ENCODE results near the gene GTF3C4.
"Not testable (repeated sequence)": the region's sequence is repeated elsewhere in the genome, so short reads cannot be mapped to it uniquely, and the experiment has no call there.

Gene GTF3C4

DNA sequence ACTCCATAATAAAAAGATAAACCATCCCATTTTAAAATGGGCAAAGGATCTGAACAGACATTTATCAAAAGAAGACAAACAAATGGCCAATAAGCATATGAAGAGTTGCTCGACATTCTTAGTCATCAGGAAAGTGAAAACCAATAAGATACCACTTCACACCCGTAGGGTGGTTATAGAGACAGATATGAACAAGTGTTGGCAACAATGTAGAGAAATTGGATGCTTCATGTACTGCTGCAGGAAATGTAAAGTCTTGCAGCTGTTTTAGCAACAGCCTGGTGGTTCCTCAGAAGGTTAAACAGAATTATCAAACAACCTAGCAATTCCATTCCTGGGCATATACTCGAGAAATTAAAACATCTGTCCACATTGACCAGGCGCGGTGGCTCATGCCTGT is 42.5 kb downstream of the GTF3C4 start:
- TF ChIP-seq, protein P1, sequence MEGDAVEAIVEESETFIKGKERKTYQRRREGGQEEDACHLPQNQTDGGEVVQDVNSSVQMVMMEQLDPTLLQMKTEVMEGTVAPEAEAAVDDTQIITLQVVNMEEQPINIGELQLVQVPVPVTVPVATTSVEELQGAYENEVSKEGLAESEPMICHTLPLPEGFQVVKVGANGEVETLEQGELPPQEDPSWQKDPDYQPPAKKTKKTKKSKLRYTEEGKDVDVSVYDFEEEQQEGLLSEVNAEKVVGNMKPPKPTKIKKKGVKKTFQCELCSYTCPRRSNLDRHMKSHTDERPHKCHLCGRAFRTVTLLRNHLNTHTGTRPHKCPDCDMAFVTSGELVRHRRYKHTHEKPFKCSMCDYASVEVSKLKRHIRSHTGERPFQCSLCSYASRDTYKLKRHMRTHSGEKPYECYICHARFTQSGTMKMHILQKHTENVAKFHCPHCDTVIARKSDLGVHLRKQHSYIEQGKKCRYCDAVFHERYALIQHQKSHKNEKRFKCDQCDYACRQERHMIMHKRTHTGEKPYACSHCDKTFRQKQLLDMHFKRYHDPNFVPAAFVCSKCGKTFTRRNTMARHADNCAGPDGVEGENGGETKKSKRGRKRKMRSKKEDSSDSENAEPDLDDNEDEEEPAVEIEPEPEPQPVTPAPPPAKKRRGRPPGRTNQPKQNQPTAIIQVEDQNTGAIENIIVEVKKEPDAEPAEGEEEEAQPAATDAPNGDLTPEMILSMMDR (IDR thresholded peaks at IDR 0.05; ENCODE audit: low read depth, low read length): no peak
- H3K36me3 ChIP-seq: no peaks in the 10 kb centered on the region
- no peak for DNase-seq
- no peaks in the 10 kb centered on the region for H3K27me3 ChIP-seq (ENCODE audit: insufficient read depth, low read depth, severe bottlenecking)
- no peak overlapping the region for H3K4me3 ChIP-seq (ENCODE audit: low read depth, low read length)
- peaks cover 3% of the 10 kb centered on the region for H3K9me3 ChIP-seq (ENCODE audit: severe bottlenecking)
- H3K27ac ChIP-seq: no peak overlapping the region

DNA sequence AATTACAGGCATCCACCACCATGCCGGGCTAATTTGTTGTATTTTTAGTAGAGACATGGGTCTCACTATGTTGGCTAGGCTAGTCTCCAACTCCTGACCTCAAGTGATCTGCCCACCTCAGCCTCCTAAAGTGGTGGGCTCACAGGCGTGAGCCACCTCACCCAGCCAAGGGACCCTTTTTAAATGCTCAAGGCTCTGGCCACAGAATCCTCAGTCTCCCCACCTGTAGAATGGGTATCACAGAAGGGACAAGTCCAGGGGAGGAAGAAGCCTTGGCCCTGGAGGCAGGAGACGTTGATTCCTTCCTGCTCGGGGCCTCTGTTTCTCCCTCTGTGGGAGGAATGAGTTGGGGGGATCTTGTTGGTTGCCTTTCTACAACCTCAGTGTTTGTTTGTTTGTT is 45.7 kb downstream of the GTF3C4 start:
- Histone ChIP-seq H3K4me3 (ENCODE audit: low read depth, low read length) (no peak overlapping the region), H3K27ac (no peak overlapping the region), H3K36me3 (no peaks in the 10 kb centered on the region), H3K9me3 (ENCODE audit: severe bottlenecking) (peaks cover 3% of the 10 kb centered on the region), H3K27me3 (ENCODE audit: insufficient read depth, low read depth, severe bottlenecking) (no peaks in the 10 kb centered on the region)
- no peak for DNase-seq
- TF ChIP-seq, protein P1 (IDR thresholded peaks at IDR 0.05; ENCODE audit: low read depth, low read length): no peak

DNA sequence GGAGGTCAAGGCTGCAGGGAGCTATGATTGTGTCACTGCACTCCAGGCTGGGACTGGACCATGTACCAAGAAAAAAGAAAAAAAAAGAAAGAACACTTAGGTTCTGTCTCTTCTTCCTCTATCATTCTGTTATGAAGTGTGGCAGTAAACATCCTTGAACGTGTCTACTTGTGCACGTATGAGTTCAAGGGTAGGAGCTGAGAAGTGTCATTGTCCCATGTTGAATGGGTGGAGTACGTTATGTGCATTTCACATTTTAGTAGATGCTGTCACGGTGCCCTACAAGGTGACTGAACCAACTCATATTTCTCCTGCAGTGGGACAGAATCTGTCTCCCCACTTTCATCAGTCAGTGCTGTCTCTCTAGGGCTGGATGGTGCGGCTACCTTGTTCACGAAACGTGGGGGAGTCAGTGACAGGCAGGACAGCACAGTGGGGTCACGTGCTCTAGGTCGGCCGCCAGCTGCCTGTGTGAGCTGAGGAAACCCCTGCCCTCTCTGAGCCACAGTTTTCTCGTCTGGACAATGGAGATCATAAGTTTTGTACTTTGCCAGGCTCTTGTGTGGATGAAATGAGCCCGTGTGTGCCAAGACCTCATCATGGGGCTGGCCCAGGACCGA is 47.2 kb downstream of the GTF3C4 start:
- H3K27ac ChIP-seq: no peak overlapping the region
- H3K36me3 ChIP-seq: no peaks in the 10 kb centered on the region
- no peaks in the 10 kb centered on the region for H3K9me3 ChIP-seq (ENCODE audit: severe bottlenecking)
- no peak for DNase-seq
- TF ChIP-seq, protein P1 (IDR thresholded peaks at IDR 0.05; ENCODE audit: low read depth, low read length): no peak
- H3K4me3 ChIP-seq (ENCODE audit: low read depth, low read length): no peak overlapping the region
- no peaks in the 10 kb centered on the region for H3K27me3 ChIP-seq (ENCODE audit: insufficient read depth, low read depth, severe bottlenecking)

DNA sequence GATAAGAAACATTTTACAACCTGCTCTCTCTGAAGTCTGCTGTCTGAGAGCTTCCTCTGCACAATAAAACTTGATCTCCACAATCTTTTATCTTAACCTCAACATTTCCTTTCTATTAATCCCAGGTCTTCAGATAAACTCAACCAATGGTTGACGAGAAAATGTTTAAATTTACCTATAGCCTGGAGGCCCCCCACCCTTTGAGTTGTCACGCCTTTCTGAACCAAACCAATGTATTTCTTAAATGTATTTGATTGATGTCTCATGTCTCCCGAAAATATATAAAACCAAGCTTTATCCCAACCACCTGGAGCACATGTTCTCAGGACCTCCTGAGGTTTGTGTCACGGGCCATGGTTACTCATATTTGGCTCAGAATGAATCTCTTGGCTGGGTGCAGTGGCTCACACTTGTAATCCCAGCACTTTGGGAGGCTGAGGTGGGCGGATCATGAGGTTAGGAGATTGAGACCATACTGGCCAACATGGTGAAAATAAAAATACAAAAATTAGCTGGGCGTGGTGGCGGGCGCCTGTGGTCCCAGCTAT is 48.2 kb downstream of the GTF3C4 start:
- H3K27me3 ChIP-seq (ENCODE audit: insufficient read depth, low read depth, severe bottlenecking); H3K4me3 ChIP-seq (ENCODE audit: low read depth, low read length); H3K36me3 ChIP-seq; H3K9me3 ChIP-seq (ENCODE audit: severe bottlenecking); DNase-seq; H3K27ac ChIP-seq: not testable (repeated sequence)

DNA sequence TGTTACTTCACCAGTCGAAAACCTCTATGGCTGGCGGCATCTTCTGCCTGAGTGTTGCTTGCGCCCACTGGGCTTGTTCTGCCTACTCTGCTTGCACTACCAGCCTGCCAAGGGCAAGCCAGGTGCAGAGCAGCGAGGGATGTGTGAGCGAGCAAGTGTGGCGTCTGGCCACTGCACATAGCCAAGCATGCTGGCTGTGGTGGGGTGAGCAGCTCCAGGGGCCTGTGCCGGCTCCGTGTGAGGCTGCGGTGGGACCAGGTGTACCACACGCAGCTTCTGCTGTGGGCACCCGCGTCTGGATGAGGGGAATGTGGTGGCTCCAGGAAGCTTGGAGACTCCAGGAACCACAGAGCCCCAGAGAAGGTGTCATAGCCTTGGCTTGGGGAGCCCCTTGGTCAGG is 51.4 kb downstream of the GTF3C4 start:
- no peaks in the 10 kb centered on the region for H3K36me3 ChIP-seq
- no peaks in the 10 kb centered on the region for H3K27me3 ChIP-seq (ENCODE audit: insufficient read depth, low read depth, severe bottlenecking)
- H3K27ac ChIP-seq: no peak overlapping the region
- no peaks in the 10 kb centered on the region for H3K9me3 ChIP-seq (ENCODE audit: severe bottlenecking)
- DNase-seq: no peak
- TF ChIP-seq, protein P1 (IDR thresholded peaks at IDR 0.05; ENCODE audit: low read depth, low read length): no peak
- H3K4me3 ChIP-seq (ENCODE audit: low read depth, low read length): no peak overlapping the region

DNA sequence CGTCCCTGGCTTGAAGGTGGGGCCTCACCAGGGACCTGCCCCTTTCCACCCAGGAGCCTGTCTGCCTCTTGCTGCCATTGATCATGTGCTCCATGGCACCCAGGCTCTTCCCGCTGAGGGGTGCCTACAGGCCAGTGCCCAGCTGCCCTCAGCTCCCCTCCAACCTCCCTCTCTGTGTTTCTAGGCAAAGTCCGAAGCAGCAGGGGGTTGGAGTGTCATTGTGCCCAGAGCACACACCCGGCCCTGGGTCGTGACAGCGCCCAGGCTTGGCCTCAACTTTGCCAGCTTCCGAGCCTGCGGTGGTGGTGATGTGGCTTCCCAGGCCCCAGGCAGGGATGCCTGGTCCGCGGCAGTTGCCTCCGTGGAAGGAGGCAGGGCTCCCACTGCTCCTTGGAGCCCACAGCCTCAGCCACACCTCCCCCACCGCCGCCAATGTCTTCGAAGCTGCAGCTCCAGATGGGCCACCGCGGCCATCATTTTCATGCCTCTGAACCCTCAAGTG is 52.4 kb downstream of the GTF3C4 start:
- TF ChIP-seq, protein P1 (IDR thresholded peaks at IDR 0.05; ENCODE audit: low read depth, low read length): no peak
- Histone ChIP-seq H3K27ac (no peak overlapping the region), H3K27me3 (ENCODE audit: insufficient read depth, low read depth, severe bottlenecking) (no peaks in the 10 kb centered on the region), H3K4me3 (ENCODE audit: low read depth, low read length) (no peak overlapping the region), H3K9me3 (ENCODE audit: severe bottlenecking) (no peaks in the 10 kb centered on the region), H3K36me3 (no peaks in the 10 kb centered on the region)
- no peak for DNase-seq

Measured in WERI-Rb-1 (cell line).